ENCODE measurements around the gene NDUFA3. TPM values are rescaled to one million over a fixed set of nuclear protein-coding genes. Genes with fewer than 3 reads are reported as not detected.

The NDUFA3 gene
- total RNA-seq, 1 donor from 2014 or later, result 74.5 TPM

DNA sequence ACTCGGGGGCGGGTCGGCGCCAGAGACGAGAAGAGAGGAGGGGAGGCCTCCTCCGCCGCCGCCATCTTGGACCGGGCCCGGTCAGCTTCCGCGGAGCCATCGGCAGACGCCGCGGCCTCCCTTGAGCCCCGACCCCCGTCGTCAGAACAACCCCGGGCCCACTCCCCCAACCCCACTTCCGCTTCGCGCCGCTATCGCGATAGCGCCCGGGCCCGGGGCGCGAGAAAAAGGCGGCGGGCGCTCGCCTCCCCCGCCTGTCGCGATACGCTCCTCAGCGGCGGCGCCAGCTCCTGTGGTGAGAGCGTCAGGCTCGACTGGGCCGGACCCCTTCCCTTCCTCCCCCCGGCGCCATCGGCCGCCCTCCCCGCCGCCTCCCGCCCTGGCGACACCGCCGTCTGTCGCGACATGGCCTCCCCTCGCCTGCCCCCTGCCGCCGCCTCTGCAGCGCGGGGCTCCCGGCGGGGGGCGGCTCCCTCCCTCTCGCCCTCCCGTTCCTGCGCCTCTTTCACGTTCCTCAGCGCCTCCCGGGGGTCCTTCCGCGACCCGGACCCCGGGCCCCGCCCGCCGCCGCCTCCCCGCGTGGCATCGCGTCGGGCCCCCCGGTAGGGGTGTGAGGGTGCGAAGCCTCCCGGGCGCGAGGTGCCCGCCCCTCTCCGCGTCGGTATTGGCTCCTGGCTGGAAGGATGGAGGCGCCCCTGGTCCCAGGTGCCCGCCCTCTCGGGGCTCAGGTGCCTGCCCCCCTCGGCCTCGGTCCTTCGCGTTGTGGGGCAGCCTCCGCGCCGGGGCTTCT, 35.2 kb downstream of the NDUFA3 start, which contains the start of gene CNOT3:
TSS of gene CNOT3 (plus strand) at position 64 of the 790 bp plus-strand sequence. CDS start 5,217 bp downstream, outside the sequence.
- DNase-seq (ENCODE audit: low spot score) (no peak), ATAC-seq (no peak)

DNA sequence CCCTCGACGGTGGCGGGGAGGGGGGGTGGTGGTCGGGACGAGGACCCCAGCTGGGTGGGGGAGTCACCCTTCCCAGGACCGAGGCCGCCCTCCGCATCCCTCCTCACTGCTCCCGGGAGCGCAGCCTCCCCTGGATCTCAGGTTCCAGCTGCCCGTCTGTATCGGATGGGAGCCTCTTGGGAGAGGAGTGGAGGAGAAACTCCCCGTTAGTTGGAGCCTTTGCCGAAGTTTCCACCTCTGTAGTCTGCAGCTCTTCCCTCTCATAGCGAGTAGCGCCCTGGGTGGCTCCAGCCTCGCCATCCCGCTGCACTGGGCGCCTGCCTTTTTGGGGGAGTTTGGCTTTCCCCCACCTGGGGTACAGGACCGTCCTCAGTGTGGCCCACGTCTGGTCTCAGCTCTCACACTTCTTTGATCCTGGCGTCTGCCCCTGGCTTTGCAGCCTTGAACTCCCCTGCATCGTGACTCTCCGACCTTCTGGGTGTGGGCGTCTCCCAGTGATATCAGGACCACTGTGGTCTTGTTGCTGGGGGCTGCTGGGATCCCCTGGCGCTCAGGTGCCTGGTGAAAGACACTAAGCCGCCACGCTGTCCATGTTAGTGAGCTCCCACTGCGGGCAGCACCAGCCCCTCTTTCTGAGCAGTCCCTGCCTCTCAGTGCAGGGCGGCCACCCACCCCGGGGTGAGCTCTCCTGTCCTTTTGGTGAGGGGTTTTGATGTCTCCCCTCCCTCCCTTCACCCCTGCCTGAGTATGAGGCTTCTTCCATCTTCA, 36.0 kb downstream of the NDUFA3 start:
- no peak for DNase-seq (ENCODE audit: low spot score)
- ATAC-seq, result no peak

DNA sequence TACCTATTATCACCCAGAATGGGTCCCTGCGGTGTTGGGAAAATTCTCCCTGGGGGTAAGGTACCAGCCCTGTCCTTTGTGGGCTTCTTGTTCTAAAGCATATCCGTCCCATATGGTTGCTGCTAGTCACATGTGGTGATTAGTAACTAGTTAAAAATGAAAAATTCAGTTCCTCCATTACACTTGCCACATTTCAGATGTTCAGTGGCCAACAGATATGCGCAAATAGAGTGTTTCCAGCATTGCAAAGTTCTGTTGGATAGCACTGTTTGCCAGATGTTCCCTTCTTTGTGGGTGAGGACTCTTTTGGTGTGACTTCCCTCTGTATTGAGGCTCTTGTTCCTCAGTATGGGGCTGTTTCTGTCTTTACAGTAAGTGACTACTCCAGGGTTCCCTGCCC, 38.7 kb downstream of the NDUFA3 start:
- ATAC-seq (no peak), DNase-seq (ENCODE audit: low spot score) (no peak)

DNA sequence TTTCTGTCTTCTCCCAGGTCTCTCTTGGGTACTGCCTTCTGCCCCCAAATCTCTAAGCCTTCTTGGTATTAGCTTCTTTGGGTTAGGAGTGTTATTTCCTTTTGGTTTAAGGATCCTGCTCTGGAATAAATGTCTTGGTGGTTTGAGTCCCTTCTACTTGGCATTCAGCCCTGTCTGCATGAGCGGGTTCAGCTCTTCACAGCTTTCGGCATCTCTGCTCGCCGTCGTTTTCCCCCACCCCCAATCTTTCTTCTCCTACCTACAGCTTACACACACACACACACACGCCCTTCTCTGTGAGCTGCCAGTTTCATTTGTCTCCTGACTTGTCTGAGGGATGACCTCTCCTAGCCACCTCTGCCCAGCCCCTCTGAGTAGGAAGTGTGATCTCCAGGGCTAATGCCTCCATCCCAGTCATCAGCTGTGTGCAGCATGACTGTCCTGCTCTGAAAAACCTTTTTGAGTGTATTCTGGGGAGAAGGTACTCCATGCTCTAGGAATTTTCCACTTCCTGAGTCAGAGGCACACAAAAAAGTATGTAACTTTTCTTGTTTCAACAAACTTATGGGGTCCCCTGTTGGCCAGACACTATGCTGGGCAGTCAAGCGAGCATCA, 39.6 kb downstream of the NDUFA3 start:
- ATAC-seq, result no peak
- DNase-seq (ENCODE audit: low spot score), result no peak

DNA sequence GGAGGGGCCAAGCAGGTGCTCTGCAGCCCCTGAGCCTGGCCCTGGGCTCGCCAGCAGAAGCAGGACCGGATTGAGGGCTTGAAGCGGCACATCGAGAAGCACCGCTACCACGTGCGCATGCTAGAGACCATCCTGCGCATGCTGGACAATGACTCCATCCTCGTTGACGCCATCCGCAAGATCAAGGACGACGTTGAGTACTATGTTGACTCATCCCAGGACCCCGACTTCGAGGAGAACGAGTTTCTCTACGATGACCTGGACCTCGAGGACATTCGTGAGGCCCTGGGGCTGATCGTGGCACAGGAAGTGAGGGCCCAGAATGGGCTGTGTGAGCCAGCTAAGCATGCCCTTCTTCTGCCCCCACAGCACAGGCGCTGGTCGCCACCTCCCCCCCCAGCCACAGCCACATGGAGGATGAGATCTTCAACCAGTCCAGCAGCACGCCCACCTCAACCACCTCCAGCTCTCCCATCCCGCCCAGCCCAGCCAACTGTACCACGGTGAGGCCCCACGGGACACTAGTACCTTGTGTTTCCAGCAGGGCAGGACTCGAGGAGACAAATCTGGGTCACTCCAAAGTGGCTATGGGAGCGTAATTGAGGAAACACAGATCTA, 43.0 kb downstream of the NDUFA3 start:
- no peak for ATAC-seq

DNA sequence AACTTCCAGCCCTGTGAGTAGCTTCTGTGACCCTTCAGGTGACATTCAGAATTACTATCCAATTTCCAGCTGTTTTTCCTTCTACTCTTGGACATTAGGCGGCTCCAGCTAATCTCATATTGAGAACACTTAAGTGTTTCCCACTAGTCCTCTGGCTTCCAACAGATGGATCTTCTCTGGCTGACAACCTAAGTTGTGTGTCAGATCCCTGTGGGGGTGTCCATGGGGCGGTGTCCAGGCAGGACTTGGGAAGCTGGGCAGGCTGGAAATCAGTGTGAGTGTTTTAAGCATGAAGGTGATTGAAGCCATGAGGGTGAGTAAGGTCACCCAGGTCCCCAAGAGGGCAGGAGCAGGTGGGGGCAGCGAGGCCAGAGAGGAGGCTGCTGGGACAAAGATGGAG, 45.0 kb downstream of the NDUFA3 start:
- no peak for ATAC-seq
- DNase-seq (ENCODE audit: low spot score), result no peak

More for the DNA sequence above, 43.0 kb downstream of the NDUFA3 start:
- DNase-seq (ENCODE audit: low spot score), result no peak

DNA sequence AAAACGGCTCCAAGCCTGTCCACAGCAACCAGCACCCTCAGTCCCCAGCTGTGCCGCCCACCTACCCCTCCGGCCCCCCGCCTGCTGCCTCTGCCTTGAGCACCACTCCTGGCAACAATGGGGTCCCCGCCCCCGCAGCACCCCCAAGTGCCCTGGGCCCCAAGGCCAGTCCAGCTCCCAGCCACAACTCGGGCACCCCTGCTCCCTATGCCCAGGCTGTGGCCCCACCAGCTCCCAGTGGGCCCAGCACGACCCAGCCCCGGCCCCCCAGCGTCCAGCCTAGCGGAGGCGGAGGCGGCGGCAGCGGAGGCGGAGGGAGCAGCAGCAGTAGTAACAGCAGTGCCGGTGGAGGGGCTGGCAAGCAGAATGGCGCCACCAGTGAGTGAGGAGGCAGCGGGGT, 45.5 kb downstream of the NDUFA3 start:
- no peak for ATAC-seq

DNA sequence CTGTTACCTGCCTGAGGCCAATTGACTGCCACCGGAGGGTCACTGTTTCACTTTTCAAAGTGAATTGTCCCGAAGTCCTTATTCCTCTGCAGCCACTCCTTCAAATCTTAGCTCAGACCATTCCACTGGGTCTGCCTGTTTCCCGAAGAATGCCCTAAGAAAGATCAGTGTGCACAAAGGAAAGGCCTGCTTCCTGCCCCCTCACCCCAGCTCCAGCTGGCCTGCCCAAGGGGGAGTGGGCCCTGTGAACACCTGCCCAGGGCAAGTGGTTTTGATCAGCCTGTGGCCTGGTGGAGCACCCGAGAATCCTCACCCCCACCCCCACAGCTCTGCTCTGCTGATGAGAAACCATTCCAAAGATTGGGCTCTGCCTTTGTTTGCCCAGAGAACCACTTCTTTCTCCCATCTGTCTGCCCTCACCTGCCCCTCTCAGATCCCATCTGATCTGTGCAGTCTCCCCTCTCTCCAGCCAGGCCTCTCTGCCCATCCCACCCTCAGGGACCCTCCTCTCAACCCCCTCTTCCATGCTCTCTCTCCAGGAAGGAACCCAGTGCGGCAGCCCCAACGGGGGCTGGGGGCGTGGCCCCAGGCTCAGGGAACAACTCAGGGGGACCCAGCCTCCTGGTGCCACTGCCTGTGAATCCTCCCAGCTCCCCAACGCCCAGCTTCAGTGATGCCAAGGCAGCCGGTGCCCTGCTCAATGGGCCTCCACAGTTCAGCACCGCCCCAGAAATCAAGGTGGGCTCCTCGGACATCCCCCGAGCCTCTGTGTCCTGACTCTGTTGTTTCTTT, 46.6 kb downstream of the NDUFA3 start:
- ATAC-seq (no peak), DNase-seq (ENCODE audit: low spot score) (no peak)

More for the DNA sequence above, 45.5 kb downstream of the NDUFA3 start:
- no peak for DNase-seq (ENCODE audit: low spot score)

DNA sequence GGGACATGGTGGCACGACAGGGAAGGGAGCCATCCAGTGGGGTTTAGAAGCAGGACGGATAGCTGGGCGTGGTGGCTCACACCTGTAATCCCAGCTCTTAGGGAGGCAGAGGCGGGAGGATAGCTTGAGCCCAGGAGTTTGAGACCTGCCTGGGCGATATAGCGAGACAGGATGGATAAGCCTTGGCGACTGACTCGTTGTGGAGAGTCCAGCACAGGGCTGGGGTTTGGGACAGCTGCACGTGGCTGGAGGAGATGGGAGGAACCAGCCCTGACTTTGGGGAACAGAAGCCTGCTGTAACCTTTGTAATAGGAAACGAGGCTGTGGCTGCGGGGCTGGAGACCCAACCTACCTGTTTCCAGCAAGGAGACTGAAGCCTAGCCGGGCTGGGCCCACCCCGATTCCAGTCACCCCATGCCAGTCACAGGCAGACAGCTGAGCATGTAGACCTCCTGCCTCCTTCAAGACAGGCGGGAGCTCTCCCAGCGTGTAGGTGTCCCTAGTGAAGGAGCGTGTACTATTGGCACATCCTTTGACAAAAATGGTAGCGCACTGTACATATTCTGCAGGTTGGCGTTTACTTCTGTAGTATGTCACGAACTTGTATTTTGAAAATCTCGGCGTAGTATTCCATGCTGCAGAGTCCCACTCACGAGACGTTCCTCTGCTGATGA, 48.8 kb downstream of the NDUFA3 start:
- ATAC-seq (no peak), DNase-seq (ENCODE audit: low spot score) (no peak)

DNA sequence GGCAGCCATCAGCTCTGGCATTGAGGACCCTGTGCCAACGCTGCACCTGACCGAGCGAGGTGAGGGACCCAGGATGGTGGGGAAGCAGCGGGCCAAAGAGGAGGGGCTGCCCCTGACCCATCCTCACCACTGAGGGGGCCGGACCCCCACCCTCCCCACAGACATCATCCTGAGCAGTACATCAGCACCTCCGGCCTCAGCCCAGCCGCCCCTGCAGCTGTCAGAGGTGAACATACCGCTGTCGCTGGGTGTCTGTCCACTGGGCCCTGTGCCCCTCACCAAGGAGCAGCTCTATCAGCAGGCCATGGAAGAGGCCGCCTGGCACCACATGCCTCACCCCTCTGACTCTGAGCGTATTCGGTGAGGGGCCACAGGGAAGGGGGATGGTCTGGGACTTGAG, 49.6 kb downstream of the NDUFA3 start:
- no peak for DNase-seq (ENCODE audit: low spot score)
- ATAC-seq, result no peak

DNA sequence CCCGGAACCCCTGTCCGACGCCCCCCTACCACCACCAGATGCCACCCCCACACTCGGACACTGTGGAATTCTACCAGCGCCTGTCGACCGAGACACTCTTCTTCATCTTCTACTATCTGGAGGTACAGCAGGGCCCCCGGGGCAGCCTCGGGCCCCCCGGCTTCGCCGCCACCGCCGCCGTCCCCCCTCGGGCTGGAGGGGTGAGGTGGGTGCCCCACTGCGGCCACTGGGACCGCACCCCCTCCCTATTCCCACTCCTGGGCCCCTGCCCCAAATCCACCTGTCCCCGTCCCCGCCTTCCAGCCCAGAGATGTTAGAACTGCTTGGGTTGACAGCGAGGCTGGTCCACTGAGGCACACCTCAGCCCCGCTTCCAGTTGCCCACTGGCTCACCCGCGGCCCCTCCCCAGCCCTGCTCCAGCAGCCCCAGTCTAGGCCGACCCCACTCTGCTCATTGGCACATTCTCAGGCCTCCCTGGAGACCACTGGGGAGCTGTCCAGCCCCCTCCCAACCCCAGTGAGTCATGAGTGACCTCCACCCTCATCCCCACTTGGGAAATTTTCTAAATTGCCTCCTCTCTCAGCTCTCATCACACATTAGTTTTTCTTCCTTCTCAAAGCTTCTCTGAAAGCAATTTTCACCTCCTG, 50.3 kb downstream of the NDUFA3 start:
- no peak for ATAC-seq
- no peak for DNase-seq (ENCODE audit: low spot score)

DNA sequence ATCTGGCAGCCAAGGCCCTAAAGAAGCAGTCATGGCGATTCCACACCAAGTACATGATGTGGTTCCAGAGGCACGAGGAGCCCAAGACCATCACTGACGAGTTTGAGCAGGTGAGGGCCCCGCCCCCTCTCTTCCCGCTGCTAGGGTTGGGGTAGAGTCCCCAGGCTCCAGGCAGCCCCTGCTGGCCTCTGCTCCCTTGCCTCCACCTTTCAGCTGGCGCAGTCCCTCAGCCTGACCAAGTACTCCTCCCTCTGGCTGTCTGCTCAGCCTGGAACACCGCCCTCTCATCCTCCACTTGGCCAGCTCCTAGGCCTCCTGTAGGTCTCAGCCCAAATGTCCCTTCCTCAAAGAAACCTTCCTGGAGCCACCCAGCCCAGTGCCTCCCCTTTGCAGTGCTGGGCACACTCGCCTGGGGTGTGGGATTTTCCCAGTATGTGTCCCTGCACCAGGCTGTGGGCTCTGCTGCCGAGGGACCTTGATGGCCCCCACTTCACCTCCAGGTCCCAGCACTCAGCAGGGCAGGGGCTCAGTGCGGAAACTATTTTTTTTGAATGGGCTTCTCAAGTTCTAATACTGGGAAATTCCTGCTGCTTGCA, 51.2 kb downstream of the NDUFA3 start:
- DNase-seq (ENCODE audit: low spot score) (no peak), ATAC-seq (no peak)

DNA sequence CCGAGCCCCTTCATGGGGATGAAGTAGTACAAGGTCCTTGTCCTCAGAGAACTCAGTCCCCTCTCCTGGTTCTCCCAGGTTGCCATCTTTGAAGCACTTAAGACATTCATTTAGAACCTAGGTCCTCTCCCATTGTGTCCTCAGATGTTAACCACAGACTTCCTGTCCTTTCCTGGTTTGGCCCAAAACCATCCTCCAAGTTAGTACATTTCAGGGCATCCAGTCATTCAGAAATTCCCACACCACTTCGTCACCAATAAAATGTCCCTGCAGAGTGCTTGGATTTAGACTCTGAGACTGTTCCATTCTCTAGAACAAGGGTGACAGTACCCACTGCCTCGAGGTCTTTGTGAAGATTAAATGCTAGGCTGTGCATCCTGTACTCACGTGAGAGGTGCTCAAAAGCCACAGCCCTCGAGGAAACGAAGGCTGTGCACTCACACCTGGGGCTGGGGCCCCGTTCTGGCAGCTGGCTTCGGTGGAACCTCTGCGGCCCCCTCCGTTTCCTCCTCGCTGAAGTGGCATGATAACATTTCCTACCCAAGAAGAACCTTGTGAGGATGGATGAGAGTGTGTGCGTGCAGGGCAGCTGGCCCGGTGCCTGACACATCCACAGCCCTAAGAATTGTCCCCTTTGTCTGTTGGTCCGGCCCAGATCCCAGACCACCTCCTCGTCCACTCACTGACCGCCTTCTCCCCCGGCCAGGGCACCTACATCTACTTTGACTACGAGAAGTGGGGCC, 52.1 kb downstream of the NDUFA3 start:
- ATAC-seq (no peak), DNase-seq (ENCODE audit: low spot score) (no peak)

DNA sequence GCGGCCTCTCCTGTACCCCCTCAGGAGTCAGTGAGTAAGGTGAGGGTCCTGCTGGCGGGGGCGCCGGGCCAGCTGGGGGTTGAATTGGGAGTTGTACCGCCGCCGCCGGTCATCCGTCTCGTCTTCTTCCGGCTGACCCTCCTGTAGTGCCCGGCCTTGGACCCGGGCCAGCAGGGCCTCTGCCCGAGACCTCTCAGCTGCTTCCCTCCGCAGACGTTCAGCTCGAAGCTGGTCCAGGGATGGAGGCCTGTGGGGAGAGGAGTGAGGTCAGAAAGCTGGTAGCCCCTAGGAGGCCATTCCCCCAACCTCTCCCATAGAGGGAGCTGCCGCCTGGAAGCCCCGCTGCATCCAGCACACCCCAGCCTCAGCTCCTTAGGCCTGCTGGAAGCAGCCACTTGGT, 53.0 kb downstream of the NDUFA3 start:
- no peak for ATAC-seq
- no peak for DNase-seq (ENCODE audit: low spot score)

DNA sequence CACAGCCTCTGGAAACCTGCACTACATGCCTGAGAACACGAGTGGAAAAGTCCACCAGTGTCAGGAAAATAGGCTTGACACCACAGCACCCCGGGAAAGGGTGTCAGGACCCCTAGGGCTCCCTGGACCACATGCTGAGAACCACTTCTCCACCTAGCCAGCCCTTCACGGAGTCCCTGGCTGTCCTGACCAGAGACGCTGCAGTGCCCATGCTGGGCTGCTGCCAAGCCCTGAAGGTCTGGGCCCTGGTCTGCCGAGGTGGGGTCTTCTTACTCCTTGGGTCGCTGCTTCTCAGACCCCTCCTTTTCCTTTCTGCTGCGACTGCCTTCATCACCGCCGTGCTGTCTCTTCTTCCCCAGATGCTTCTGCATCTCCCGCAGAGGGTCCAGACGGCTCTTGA, 53.8 kb downstream of the NDUFA3 start:
- ATAC-seq, result no peak

DNA sequence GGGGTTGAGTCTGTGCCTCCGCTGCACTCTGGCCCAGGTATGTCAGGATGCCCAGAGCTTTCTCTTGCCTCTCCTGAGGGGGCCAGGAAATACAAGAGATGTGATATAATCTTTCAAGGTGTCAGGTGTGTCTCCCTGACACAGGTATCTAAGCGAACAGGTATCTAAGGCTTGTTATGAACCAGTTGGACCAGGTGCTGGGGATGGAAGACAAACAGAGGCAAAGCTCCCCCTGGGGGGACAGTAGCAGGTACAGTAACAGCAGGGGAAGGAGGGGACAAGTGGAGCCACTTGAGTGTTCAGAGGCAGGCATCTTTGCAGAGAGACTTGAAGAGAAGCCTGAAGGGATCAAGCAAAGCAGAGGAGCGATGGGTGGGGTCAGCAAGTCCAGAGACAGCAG, 54.3 kb downstream of the NDUFA3 start:
- ATAC-seq, result no peak
- no peak for DNase-seq (ENCODE audit: low spot score)

More for the DNA sequence above, 53.8 kb downstream of the NDUFA3 start:
- DNase-seq (ENCODE audit: low spot score), result no peak
